Neural progenitor cell (in vitro differentiated cells): ENCODE data around the gene MEIS2. TPM values are rescaled to one million over a fixed set of nuclear protein-coding genes. Genes with fewer than 3 reads are reported as not detected.

ENCODE experiments used
- DNase-seq: peaks from one replicate; pipeline ENCODE4 v3.0.0-alpha.2; 2016; ENCODE audit warnings: low spot score
- H2AFZ ChIP-seq: fragments of 200-600 bp; sonication (generic); replicated peaks from 2 replicates; pipeline ENCODE4 v1.6.1; 2016; ENCODE audit warnings: antibody characterized with exemption
- H3F3A ChIP-seq: fragments of 200-600 bp; sonication (generic); 2 replicates; pipeline ENCODE4 v1.6.1; 2016; ENCODE audit warnings: antibody characterized with exemption, low read depth
- H3K27ac ChIP-seq: fragments of 200-600 bp; sonication (generic); 2 replicates; pipeline ENCODE4 v1.5.1; 2016; ENCODE audit warnings: mild to moderate bottlenecking
- H3K27me3 ChIP-seq: fragments of 200-600 bp; sonication (generic); 2 replicates; pipeline ENCODE4 v1.6.1; 2016; ENCODE audit warnings: mild to moderate bottlenecking, moderate library complexity
- H3K36me3 ChIP-seq: fragments of 200-600 bp; sonication (generic); 2 replicates; pipeline ENCODE4 v1.5.1; 2016
- H3K4me1 ChIP-seq: fragments of 200-600 bp; sonication (generic); 2 replicates; pipeline ENCODE4 v1.6.1; 2016; ENCODE audit warnings: mixed run types
- H3K4me2 ChIP-seq: fragments of 200-600 bp; sonication (generic); 2 replicates; pipeline ENCODE4 v1.6.1; 2016
- H3K4me3 ChIP-seq: fragments of 200-600 bp; sonication (generic); 2 replicates; pipeline ENCODE4 v1.5.1; 2016
- H3K79me2 ChIP-seq: fragments of 200-600 bp; sonication (generic); 2 replicates; pipeline ENCODE4 v1.6.1; 2016; ENCODE audit warnings: low read depth
- H3K9ac ChIP-seq: fragments of 200-600 bp; sonication (generic); 2 replicates; pipeline ENCODE4 v1.6.1; 2016
- H3K9me3 ChIP-seq: fragments of 200-600 bp; sonication (generic); 2 replicates; pipeline ENCODE4 v1.5.1; 2016; ENCODE audit warnings: low read depth
- H4K20me1 ChIP-seq: fragments of 200-600 bp; sonication (generic); 2 replicates; pipeline ENCODE4 v1.6.1; 2016; ENCODE audit warnings: low read depth
- H3K27ac Mint-ChIP-seq: 3 replicates; pipeline ENCODE4 v1.8.0; 2021; ENCODE audit warnings: mixed read lengths
- H3K27me3 Mint-ChIP-seq: 2 replicates; pipeline ENCODE4 v1.8.0; 2022; ENCODE audit warnings: low read depth, mild to moderate bottlenecking, inconsistent platforms, moderate library complexity, mixed read lengths; ENCODE audit not compliant: insufficient read depth
- H3K36me3 Mint-ChIP-seq: 3 replicates; pipeline ENCODE4 v1.8.0; 2021; ENCODE audit warnings: mixed read lengths
- H3K4me1 Mint-ChIP-seq: 3 replicates; pipeline ENCODE4 v1.8.0; 2021; ENCODE audit warnings: mixed read lengths
- H3K4me3 Mint-ChIP-seq: 3 replicates; pipeline ENCODE4 v1.8.0; 2021; ENCODE audit warnings: mild to moderate bottlenecking, moderate library complexity, mixed read lengths
- H3K9me3 Mint-ChIP-seq: 3 replicates; pipeline ENCODE4 v1.8.0; 2020; ENCODE audit warnings: mixed read lengths
- EZH2 ChIP-seq: fragments of 200-600 bp; sonication (generic); IDR thresholded peaks from 2 replicates; pipeline ENCODE4 v1.6.1; 2017; ENCODE audit warnings: antibody characterized with exemption, mild to moderate bottlenecking, moderate library complexity
- EZH2phosphoT487 ChIP-seq: fragments of 200-600 bp; sonication (generic); IDR thresholded peaks from 2 replicates; pipeline ENCODE4 v1.6.1; 2017; ENCODE audit warnings: antibody characterized with exemption
- total RNA-seq: library from RNA; depleted of rRNA; stranded (reverse); fragments of >200 nt; gene quantifications from 2 replicates; pipeline ENCODE4 v1.2.3, GENCODE V29; 2015; ENCODE audit warnings: low replicate concordance
- TF ChIP-seq, protein P1 (sequence below): fragments of 200-600 bp; sonication (generic); IDR thresholded peaks from 2 replicates; pipeline ENCODE4 v1.5.1; 2017; ENCODE audit warnings: antibody characterized with exemption, mild to moderate bottlenecking

The MEIS2 gene
- total RNA-seq, 1 donor from 2014 or later = 18.3 TPM

DNA sequence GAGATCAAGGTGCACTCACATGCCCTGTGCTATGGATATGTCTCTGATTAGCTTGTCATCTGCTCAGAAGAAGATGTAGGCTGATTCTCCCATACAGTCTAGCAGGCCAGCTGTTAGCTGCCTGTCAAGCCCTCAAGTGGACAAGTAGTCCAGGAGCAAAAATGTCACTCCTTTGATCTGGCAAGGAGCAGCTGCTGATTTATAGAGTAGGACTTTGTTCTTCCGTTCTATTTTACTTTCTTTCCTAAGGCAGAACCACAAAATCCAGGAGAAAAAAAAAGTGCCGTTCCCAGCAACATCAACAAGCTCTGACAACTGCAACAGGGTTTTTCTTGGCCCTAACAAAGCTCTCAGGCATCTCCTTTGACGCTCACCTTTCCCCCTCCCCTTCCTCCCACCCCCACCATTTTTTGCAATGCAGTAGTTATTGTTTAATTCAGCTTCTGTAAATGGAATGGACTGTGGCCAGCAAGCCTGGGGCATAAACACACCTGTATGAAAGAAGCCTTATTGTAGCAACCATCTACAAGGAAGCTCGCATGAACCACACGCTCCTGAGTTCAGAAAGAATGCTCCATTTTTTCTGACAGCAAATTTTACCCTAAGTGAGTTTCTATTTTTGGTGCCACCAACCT is 196.3 kb downstream of the MEIS2 start:
- no peak overlapping the region for H2AFZ ChIP-seq
- TF ChIP-seq, protein P1, sequence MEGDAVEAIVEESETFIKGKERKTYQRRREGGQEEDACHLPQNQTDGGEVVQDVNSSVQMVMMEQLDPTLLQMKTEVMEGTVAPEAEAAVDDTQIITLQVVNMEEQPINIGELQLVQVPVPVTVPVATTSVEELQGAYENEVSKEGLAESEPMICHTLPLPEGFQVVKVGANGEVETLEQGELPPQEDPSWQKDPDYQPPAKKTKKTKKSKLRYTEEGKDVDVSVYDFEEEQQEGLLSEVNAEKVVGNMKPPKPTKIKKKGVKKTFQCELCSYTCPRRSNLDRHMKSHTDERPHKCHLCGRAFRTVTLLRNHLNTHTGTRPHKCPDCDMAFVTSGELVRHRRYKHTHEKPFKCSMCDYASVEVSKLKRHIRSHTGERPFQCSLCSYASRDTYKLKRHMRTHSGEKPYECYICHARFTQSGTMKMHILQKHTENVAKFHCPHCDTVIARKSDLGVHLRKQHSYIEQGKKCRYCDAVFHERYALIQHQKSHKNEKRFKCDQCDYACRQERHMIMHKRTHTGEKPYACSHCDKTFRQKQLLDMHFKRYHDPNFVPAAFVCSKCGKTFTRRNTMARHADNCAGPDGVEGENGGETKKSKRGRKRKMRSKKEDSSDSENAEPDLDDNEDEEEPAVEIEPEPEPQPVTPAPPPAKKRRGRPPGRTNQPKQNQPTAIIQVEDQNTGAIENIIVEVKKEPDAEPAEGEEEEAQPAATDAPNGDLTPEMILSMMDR = no peak
- no peak for TF ChIP-seq EZH2
- TF ChIP-seq EZH2phosphoT487 = no peak
- H3K27me3 ChIP-seq = no peaks in the 10 kb centered on the region
- no peak overlapping the region for H3K4me2 ChIP-seq
- no peak for DNase-seq
- H3K9me3 ChIP-seq = no peaks in the 10 kb centered on the region
- H3K4me1 ChIP-seq = peaks cover 68% of the 10 kb centered on the region
- H4K20me1 ChIP-seq = peaks cover 3% of the 10 kb centered on the region
- H3K36me3 ChIP-seq = no peaks in the 10 kb centered on the region
- no peak overlapping the region for H3K27ac ChIP-seq
- H3K4me1 Mint-ChIP-seq = peaks cover 18% of the 10 kb centered on the region
- H3K4me3 Mint-ChIP-seq = no peak overlapping the region
- H3K9me3 Mint-ChIP-seq = no peaks in the 10 kb centered on the region
- no peak overlapping the region for H3K9ac ChIP-seq
- H3K27me3 Mint-ChIP-seq = peaks cover 4% of the 10 kb centered on the region
- peaks cover 33% of the 10 kb centered on the region for H3F3A ChIP-seq
- no peaks in the 10 kb centered on the region for H3K79me2 ChIP-seq
- H3K36me3 Mint-ChIP-seq = no peaks in the 10 kb centered on the region
- no peak overlapping the region for H3K27ac Mint-ChIP-seq
- no peak overlapping the region for H3K4me3 ChIP-seq

DNA sequence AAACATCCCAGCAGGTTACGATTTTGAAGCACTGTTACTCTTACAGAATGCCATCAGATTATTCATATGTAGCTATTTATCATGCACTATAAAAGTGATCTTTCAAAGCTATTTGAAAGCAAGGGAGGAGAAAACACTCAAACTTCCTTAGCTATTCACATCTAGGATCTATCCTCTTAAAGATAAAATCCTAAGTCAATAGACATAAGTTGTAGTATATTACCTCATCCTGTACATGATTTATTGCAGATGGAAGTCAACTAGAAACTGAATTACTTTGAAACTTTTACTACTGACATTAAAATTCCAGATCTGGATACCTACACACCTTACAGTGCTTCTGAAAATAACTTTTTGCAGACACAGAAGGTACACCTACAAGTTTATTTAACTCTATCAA is 197.2 kb downstream of the MEIS2 start:
- Histone ChIP-seq H3K27me3 (no peaks in the 10 kb centered on the region), H3K27ac (no peak overlapping the region), H3K4me1 (peaks cover 74% of the 10 kb centered on the region), H3F3A (peaks cover 39% of the 10 kb centered on the region), H3K9ac (no peak overlapping the region), H3K4me3 (no peak overlapping the region), H4K20me1 (peaks cover 12% of the 10 kb centered on the region), H3K79me2 (no peaks in the 10 kb centered on the region), H2AFZ (no peak overlapping the region), H3K9me3 (no peaks in the 10 kb centered on the region), H3K4me2 (no peak overlapping the region), H3K36me3 (no peaks in the 10 kb centered on the region)
- no peaks in the 10 kb centered on the region for H3K36me3 Mint-ChIP-seq
- H3K9me3 Mint-ChIP-seq = no peaks in the 10 kb centered on the region
- H3K27me3 Mint-ChIP-seq = peaks cover 6% of the 10 kb centered on the region
- no peak overlapping the region for H3K27ac Mint-ChIP-seq
- H3K4me3 Mint-ChIP-seq = no peak overlapping the region
- peaks cover 23% of the 10 kb centered on the region for H3K4me1 Mint-ChIP-seq
- no peak for DNase-seq
- TF ChIP-seq, protein P1 = no peak
- TF ChIP-seq EZH2 (no peak), EZH2phosphoT487 (no peak)

DNA sequence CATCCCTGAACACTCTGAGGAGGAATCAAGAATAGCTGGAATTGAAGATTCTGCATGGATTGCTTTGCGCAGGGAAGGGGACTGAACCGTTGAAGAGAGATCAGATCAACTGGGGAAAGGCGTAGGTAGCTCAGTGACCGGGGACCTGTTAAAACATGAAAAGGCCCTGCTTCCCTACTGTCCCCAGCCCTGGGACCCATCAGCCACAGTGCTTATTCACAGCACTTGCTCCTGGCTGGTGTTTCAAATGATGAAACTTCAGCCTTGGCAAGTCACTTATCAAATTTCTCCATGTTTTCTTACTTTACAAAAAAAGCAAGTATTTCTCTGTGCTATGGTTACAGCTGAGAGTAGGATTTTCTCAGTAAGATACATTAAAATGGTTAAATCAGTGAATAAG is 199.3 kb downstream of the MEIS2 start:
- H3K27ac ChIP-seq = no peak overlapping the region
- TF ChIP-seq, protein P1 = no peak
- TF ChIP-seq EZH2phosphoT487 (no peak), EZH2 (no peak)
- Mint-ChIP-seq H3K4me1 (peaks cover 37% of the 10 kb centered on the region), H3K36me3 (no peaks in the 10 kb centered on the region), H3K4me3 (no peak overlapping the region), H3K9me3 (no peaks in the 10 kb centered on the region), H3K27ac (no peak overlapping the region), H3K27me3 (peaks cover 8% of the 10 kb centered on the region)
- no peak overlapping the region for H3K9ac ChIP-seq
- DNase-seq = no peak
- H3K27me3 ChIP-seq = peaks cover under 1% of the 10 kb centered on the region
- no peaks in the 10 kb centered on the region for H3K36me3 ChIP-seq
- no peak overlapping the region for H3K4me2 ChIP-seq
- no peak overlapping the region for H2AFZ ChIP-seq
- H3K4me1 ChIP-seq = peaks cover 72% of the 10 kb centered on the region
- no peak overlapping the region for H3K4me3 ChIP-seq
- peaks cover 32% of the 10 kb centered on the region for H4K20me1 ChIP-seq
- H3F3A ChIP-seq = peaks cover 37% of the 10 kb centered on the region
- no peaks in the 10 kb centered on the region for H3K9me3 ChIP-seq
- H3K79me2 ChIP-seq = no peaks in the 10 kb centered on the region
